ENCODE measurements around the gene ZDHHC11B. TPM values are rescaled to one million over a fixed set of nuclear protein-coding genes. Genes with fewer than 3 reads are reported as not detected.
A peak's percentile ranks its signal among the peaks of the same experiment; 100 is the strongest.
"Not testable (repeated sequence)": the region's sequence is repeated elsewhere in the genome, so short reads cannot be mapped to it uniquely, and the experiment has no call there.

ZDHHC11B gene
- 10 to 100 TPM in 1 of 5 donors, 1 to 10 TPM in 4; 2.1 to 20.6 (median 3.6) TPM for total RNA-seq
- 1.5 TPM for total RNA-seq (2013)
- total RNA-seq = 0.32 to 87.6 (median 11.1) reads per million in 29 experiments

DNA sequence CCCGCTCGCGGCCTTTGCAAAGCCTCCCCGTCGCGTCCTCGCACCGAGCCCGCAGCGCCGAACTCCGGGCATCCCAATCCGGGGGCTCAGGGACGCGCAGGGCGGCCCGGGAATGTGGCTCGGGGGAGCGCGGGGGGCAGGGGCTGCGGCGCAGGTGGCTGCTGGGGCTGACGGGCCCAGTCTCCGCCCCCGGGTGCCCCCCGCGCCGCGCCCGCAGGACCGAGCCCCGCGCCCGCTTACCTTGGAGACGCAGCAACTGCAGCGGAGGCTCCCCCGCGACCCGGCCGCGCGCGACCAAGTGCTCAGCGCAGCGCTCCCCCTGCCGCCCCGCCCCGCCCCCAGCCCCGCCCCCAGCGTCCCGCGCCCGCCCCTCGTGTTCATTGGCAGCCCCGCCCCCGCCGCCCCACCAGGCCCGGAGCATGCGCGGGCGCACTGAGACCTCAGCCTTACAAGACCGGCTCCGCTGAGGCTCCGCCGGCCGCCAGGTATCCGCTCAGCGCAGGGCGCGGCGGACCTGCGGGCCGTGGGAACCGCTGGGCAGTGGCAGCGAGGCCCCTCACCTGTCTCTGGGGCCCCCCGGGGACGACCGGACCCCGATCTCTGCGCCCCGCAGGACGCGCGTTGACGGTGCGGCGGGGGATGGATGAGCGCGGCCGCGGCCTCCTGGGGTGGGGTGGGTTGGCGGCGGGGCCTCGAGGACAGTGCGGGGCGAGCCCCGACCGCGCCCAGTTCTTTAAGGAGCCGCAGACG lies at the start of gene ZDHHC11B:
Gene ZDHHC11B (minus strand): TSS at position 302 of the 750 bp plus-strand sequence. CDS start 17,810 bp downstream, outside the sequence.
- H3K9me3 Mint-ChIP-seq; H3K36me3 ChIP-seq (ENCODE audit: control insufficient read depth in 2 of 2, extremely low read depth in 1 of 2, insufficient read depth in 1 of 2, low read length in 1 of 2); H3K27ac Mint-ChIP-seq; CTCF ChIA-PET; H3K36me3 Mint-ChIP-seq; H3K27ac ChIP-seq (ENCODE audit: low read length); H3K9me3 ChIP-seq; H3K4me1 Mint-ChIP-seq; POLR2A ChIA-PET: not testable (repeated sequence)
- Mint-ChIP-seq H3K4me3 (peak within 1 kb of the TSS; percentile 74 to 78 (median 76)), H3K27me3 (peaks cover 4 to 13% of the 10 kb centered on the region in 2 donors)
- Histone ChIP-seq H3K27me3 (replicated peaks in 1 of 2; ENCODE audit: control insufficient read depth in 2 of 2, extremely low read depth in 1 of 2, insufficient read depth in 2 of 2, low read length in 1 of 2) (peaks cover 2 to 18% of the 10 kb centered on the region in 2 experiments), H3K4me1 (ENCODE audit: control insufficient read depth in 1 of 2, extremely low read depth in 1 of 2, insufficient read depth in 2 of 2, low read length in 2 of 2) (peaks cover 2 to 18% of the 10 kb centered on the region in 2 experiments), H3K4me3 (ENCODE audit: control insufficient read depth in 1 of 2, extremely low read depth in 1 of 2, low read length in 1 of 2) (peak within 1 kb of the TSS; percentile 54 to 59)
- DNase-seq (peak; percentile 67 to 93 (median 78)), ATAC-seq (replicated peaks in 1 of 4) (peak; percentile 80 to 86 (median 82))
- WGBS (ENCODE audit: insufficient coverage) = under 1% methylated on average over 89 of the region's 101 CpGs

DNA sequence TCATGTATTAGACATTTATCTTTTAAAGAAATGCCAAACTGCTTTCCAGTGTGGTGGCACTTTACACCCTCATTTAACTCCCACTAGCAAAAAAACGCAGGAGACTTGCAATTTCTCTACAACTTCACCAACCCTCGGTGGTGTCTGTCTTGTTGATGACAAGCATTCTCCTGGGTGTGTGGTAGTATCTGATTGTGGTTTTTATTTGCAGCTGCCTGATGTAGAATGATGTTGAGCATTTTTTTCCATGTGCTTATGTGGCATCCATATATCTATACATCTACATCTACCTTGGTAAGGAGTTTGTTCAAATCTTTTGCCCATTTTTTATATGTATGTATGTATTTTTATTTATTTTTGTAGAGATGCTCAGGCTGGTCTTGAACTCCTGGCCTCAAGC lies 49.5 kb upstream of the ZDHHC11B start:
- DNase-seq; H3K27ac ChIP-seq (ENCODE audit: low read length); H3K9me3 ChIP-seq; H3K4me3 Mint-ChIP-seq; CTCF ChIA-PET; H3K27me3 Mint-ChIP-seq; H3K27ac Mint-ChIP-seq; ATAC-seq (replicated peaks in 1 of 4); H3K4me3 ChIP-seq (ENCODE audit: control insufficient read depth in 1 of 2, extremely low read depth in 1 of 2, low read length in 1 of 2); H3K36me3 ChIP-seq (ENCODE audit: control insufficient read depth in 2 of 2, extremely low read depth in 1 of 2, insufficient read depth in 1 of 2, low read length in 1 of 2); H3K4me1 ChIP-seq (ENCODE audit: control insufficient read depth in 1 of 2, extremely low read depth in 1 of 2, insufficient read depth in 2 of 2, low read length in 2 of 2); H3K9me3 Mint-ChIP-seq; POLR2A ChIA-PET; H3K27me3 ChIP-seq (replicated peaks in 1 of 2; ENCODE audit: control insufficient read depth in 2 of 2, extremely low read depth in 1 of 2, insufficient read depth in 2 of 2, low read length in 1 of 2); H3K4me1 Mint-ChIP-seq; H3K36me3 Mint-ChIP-seq: not testable (repeated sequence)
- WGBS (ENCODE audit: insufficient coverage) = no CpG with 5 or more reads among the region's 2 CpGs

GRCh38 chr5:828194-828593 lies 43.7 kb upstream of the ZDHHC11B start:
- not testable (repeated sequence) for H3K9me3 Mint-ChIP-seq; ATAC-seq (replicated peaks in 1 of 4)
- 94% methylated on average over 3 of the region's 19 CpGs for WGBS (ENCODE audit: insufficient coverage)

DNA sequence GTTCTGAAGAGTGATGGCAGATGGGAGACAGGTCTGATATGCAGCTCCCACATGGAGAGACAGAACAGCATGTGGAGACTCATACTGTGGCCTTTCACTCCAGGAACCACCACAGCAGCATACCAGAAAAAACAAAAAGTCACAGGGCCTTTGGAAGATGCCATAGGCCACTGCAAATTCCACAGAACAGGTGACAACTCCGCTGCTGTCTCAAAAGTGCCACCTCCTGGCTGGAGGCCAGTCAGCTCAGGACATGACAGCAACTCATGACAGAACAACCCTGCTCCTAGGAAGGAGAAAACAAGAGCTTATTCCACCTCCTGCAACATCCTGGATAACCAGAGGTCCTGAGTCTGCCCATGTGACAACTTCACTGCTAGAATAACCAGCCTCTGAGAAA lies 41.0 kb upstream of the ZDHHC11B start:
- ATAC-seq (replicated peaks in 1 of 4); H3K27ac ChIP-seq (ENCODE audit: low read length); H3K9me3 Mint-ChIP-seq; H3K27me3 Mint-ChIP-seq; H3K27ac Mint-ChIP-seq; CTCF ChIA-PET; H3K4me1 Mint-ChIP-seq; H3K27me3 ChIP-seq (replicated peaks in 1 of 2; ENCODE audit: control insufficient read depth in 2 of 2, extremely low read depth in 1 of 2, insufficient read depth in 2 of 2, low read length in 1 of 2); H3K4me3 Mint-ChIP-seq; H3K4me1 ChIP-seq (ENCODE audit: control insufficient read depth in 1 of 2, extremely low read depth in 1 of 2, insufficient read depth in 2 of 2, low read length in 2 of 2); H3K36me3 ChIP-seq (ENCODE audit: control insufficient read depth in 2 of 2, extremely low read depth in 1 of 2, insufficient read depth in 1 of 2, low read length in 1 of 2); POLR2A ChIA-PET; H3K4me3 ChIP-seq (ENCODE audit: control insufficient read depth in 1 of 2, extremely low read depth in 1 of 2, low read length in 1 of 2); H3K9me3 ChIP-seq: not testable (repeated sequence)
- DNase-seq = peak in 1 of 35 experiments; percentile 3
- WGBS (ENCODE audit: insufficient coverage) = no CpG with 5 or more reads among the region's 1 CpG
- peaks cover 14% of the 10 kb centered on the region for H3K36me3 Mint-ChIP-seq

More at GRCh38 chr5:828194-828593, 43.7 kb upstream of the ZDHHC11B start:
- H3K27me3 Mint-ChIP-seq = peaks cover 0 to 12% of the 10 kb centered on the region in 2 donors
- DNase-seq; H3K9me3 ChIP-seq; CTCF ChIA-PET; H3K4me3 ChIP-seq (ENCODE audit: control insufficient read depth in 1 of 2, extremely low read depth in 1 of 2, low read length in 1 of 2); H3K27me3 ChIP-seq (replicated peaks in 1 of 2; ENCODE audit: control insufficient read depth in 2 of 2, extremely low read depth in 1 of 2, insufficient read depth in 2 of 2, low read length in 1 of 2); H3K4me3 Mint-ChIP-seq; H3K27ac Mint-ChIP-seq; H3K27ac ChIP-seq (ENCODE audit: low read length); H3K36me3 ChIP-seq (ENCODE audit: control insufficient read depth in 2 of 2, extremely low read depth in 1 of 2, insufficient read depth in 1 of 2, low read length in 1 of 2); H3K36me3 Mint-ChIP-seq; H3K4me1 Mint-ChIP-seq; POLR2A ChIA-PET; H3K4me1 ChIP-seq (ENCODE audit: control insufficient read depth in 1 of 2, extremely low read depth in 1 of 2, insufficient read depth in 2 of 2, low read length in 2 of 2): not testable (repeated sequence)

GRCh38 chr5:821504-821903 lies 37.0 kb upstream of the ZDHHC11B start:
- CTCF ChIA-PET = no interaction called here
- no peak overlapping the region for H3K4me3 Mint-ChIP-seq
- H3K27me3 Mint-ChIP-seq = peaks cover 0 to 21% of the 10 kb centered on the region in 2 donors
- no peaks in the 10 kb centered on the region for H3K4me1 Mint-ChIP-seq
- no peak overlapping the region for H3K27ac Mint-ChIP-seq
- WGBS (ENCODE audit: insufficient coverage) = 80% methylated on average over 4 of the region's 8 CpGs
- DNase-seq (no peak), ATAC-seq (replicated peaks in 1 of 4) (no peak)
- Histone ChIP-seq H3K36me3 (ENCODE audit: control insufficient read depth in 2 of 2, extremely low read depth in 1 of 2, insufficient read depth in 1 of 2, low read length in 1 of 2) (no peaks in the 10 kb centered on the region), H3K9me3 (no peaks in the 10 kb centered on the region), H3K4me1 (ENCODE audit: control insufficient read depth in 1 of 2, extremely low read depth in 1 of 2, insufficient read depth in 2 of 2, low read length in 2 of 2) (no peaks in the 10 kb centered on the region), H3K27ac (ENCODE audit: low read length) (no peak overlapping the region), H3K4me3 (ENCODE audit: control insufficient read depth in 1 of 2, extremely low read depth in 1 of 2, low read length in 1 of 2) (no peak overlapping the region), H3K27me3 (replicated peaks in 1 of 2; ENCODE audit: control insufficient read depth in 2 of 2, extremely low read depth in 1 of 2, insufficient read depth in 2 of 2, low read length in 1 of 2) (peaks cover 0 to 3% of the 10 kb centered on the region in 2 experiments)
- no peaks in the 10 kb centered on the region for H3K9me3 Mint-ChIP-seq
- H3K36me3 Mint-ChIP-seq = peaks cover 17% of the 10 kb centered on the region
- POLR2A ChIA-PET = no interaction called here

DNA sequence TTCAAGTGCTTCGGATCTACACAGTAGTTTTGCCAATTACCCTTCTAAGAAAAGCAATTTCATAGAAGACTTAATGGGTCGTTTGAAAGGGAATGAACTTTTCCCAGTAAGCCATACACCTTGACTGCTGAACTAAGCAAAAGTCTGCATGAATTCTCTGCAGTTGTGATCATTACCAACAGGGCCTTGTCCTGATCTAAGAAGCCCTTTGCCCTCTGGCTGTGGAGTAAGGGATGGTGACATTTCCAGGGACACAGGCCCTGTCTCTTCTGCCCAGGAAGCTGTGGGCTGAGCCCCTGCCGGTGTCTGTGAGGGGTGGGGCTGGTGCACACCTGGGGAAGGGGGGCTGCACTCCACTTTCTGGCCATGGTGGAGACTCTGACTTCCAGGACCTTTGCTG lies 35.7 kb upstream of the ZDHHC11B start:
- Histone ChIP-seq H3K27ac (ENCODE audit: low read length) (no peak overlapping the region), H3K9me3 (no peaks in the 10 kb centered on the region), H3K4me1 (ENCODE audit: control insufficient read depth in 1 of 2, extremely low read depth in 1 of 2, insufficient read depth in 2 of 2, low read length in 2 of 2) (no peaks in the 10 kb centered on the region), H3K4me3 (ENCODE audit: control insufficient read depth in 1 of 2, extremely low read depth in 1 of 2, low read length in 1 of 2) (no peak overlapping the region), H3K27me3 (replicated peaks in 1 of 2; ENCODE audit: control insufficient read depth in 2 of 2, extremely low read depth in 1 of 2, insufficient read depth in 2 of 2, low read length in 1 of 2) (peaks cover 0 to 3% of the 10 kb centered on the region in 2 experiments), H3K36me3 (ENCODE audit: control insufficient read depth in 2 of 2, extremely low read depth in 1 of 2, insufficient read depth in 1 of 2, low read length in 1 of 2) (no peaks in the 10 kb centered on the region)
- ChIA-PET CTCF (no interaction called here), POLR2A (no interaction called here)
- ATAC-seq (replicated peaks in 1 of 4) (no peak), DNase-seq (no peak)
- Mint-ChIP-seq H3K27me3 (peaks cover 0 to 24% of the 10 kb centered on the region in 2 donors), H3K27ac (no peak overlapping the region), H3K9me3 (peaks cover 0 to 6% (median 5%) of the 10 kb centered on the region in 3 donors), H3K4me3 (no peak overlapping the region), H3K36me3 (peaks cover 23% of the 10 kb centered on the region), H3K4me1 (no peaks in the 10 kb centered on the region)
- 50% methylated on average over 2 of the region's 3 CpGs for WGBS (ENCODE audit: insufficient coverage)
